Suprapubic skin (tissue), 4 donors: ENCODE results near the gene NPR1.
"Not testable (repeated sequence)": the region's sequence is repeated elsewhere in the genome, so short reads cannot be mapped to it uniquely, and the experiment has no call there.

Source experiments
- CTCF ChIP-seq, 2 donors: fragments of 200-600 bp in 1 of 2; fragments of 450-650 bp in 1 of 2; sonication (generic) in 1 of 2; IDR thresholded peaks; one replicate each; pipeline ENCODE4 v1.5.1; 2016 to 2019; ENCODE audit warnings: antibody characterized with exemption in 2 of 2, mild to moderate bottlenecking in 1 of 2, moderate library complexity in 1 of 2
- EP300 ChIP-seq: sonication (generic); formaldehyde crosslinking; IDR thresholded peaks from one replicate; pipeline ENCODE4 v1.6.1; 2017; ENCODE audit warnings: antibody characterized with exemption
- POLR2A ChIP-seq, 2 donors: fragments of 450-650 bp; IDR thresholded peaks; one replicate each; pipeline ENCODE4 v1.6.1; 2017; ENCODE audit warnings: antibody characterized with exemption in 2 of 2, mild to moderate bottlenecking in 2 of 2, moderate library complexity in 2 of 2
- POLR2AphosphoS5 ChIP-seq, 3 donors: sonication (generic); formaldehyde crosslinking; IDR thresholded peaks; one replicate each; pipeline ENCODE4 v1.6.1; 2017; ENCODE audit warnings: antibody characterized with exemption in 3 of 3

- not testable (repeated sequence) for TF ChIP-seq CTCF (IDR thresholded peaks at IDR 0.05); EP300; POLR2A (IDR thresholded peaks at IDR 0.05); POLR2AphosphoS5 (IDR thresholded peaks at IDR 0.05)
These were observed 6.7 kb upstream of the NPR1 start for GRCh38 chr1:153671628-153672353.
